ENCODE measurements around the gene CHRM2. TPM values are rescaled to one million over a fixed set of nuclear protein-coding genes. Genes with fewer than 3 reads are reported as not detected.

Gene CHRM2
- total RNA-seq, 1 experiment from 2014 or later: not detected

- no peaks in the 10 kb centered on the region for H3K4me1 Mint-ChIP-seq (ENCODE audit: low read depth, unreplicated experiment)
Measured at GRCh38 chr7:136912339-136912738, 43.9 kb downstream of the CHRM2 start.

GRCh38 chr7:136914016-136914415 lies 45.6 kb downstream of the CHRM2 start:
- TF ChIP-seq, protein P1, sequence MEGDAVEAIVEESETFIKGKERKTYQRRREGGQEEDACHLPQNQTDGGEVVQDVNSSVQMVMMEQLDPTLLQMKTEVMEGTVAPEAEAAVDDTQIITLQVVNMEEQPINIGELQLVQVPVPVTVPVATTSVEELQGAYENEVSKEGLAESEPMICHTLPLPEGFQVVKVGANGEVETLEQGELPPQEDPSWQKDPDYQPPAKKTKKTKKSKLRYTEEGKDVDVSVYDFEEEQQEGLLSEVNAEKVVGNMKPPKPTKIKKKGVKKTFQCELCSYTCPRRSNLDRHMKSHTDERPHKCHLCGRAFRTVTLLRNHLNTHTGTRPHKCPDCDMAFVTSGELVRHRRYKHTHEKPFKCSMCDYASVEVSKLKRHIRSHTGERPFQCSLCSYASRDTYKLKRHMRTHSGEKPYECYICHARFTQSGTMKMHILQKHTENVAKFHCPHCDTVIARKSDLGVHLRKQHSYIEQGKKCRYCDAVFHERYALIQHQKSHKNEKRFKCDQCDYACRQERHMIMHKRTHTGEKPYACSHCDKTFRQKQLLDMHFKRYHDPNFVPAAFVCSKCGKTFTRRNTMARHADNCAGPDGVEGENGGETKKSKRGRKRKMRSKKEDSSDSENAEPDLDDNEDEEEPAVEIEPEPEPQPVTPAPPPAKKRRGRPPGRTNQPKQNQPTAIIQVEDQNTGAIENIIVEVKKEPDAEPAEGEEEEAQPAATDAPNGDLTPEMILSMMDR (IDR thresholded peaks at IDR 0.05; ENCODE audit: unreplicated experiment): no peak
- Mint-ChIP-seq H3K9me3 (ENCODE audit: low read depth, unreplicated experiment) (peaks cover 18% of the 10 kb centered on the region), H3K27me3 (ENCODE audit: unreplicated experiment) (no peaks in the 10 kb centered on the region), H3K36me3 (ENCODE audit: insufficient read depth, unreplicated experiment) (no peaks in the 10 kb centered on the region), H3K27ac (ENCODE audit: unreplicated experiment) (no peak overlapping the region), H3K4me3 (ENCODE audit: low read depth, unreplicated experiment) (no peak overlapping the region), H3K4me1 (ENCODE audit: low read depth, unreplicated experiment) (no peaks in the 10 kb centered on the region)
- intact Hi-C loops (cut with micrococcal nuclease; ENCODE audit: unreplicated experiment): no loop called here
- DNase-seq: no peak
- no TSS peak for BruUV-seq (replicated peaks)
- CTCF ChIA-PET: no interaction called here

More at GRCh38 chr7:136912339-136912738, 43.9 kb downstream of the CHRM2 start:
- intact Hi-C loops (cut with micrococcal nuclease; ENCODE audit: unreplicated experiment): no loop called here
- Mint-ChIP-seq H3K36me3 (ENCODE audit: insufficient read depth, unreplicated experiment) (no peaks in the 10 kb centered on the region), H3K27ac (ENCODE audit: unreplicated experiment) (no peak overlapping the region), H3K27me3 (ENCODE audit: unreplicated experiment) (no peaks in the 10 kb centered on the region), H3K9me3 (ENCODE audit: low read depth, unreplicated experiment) (peaks cover 18% of the 10 kb centered on the region), H3K4me3 (ENCODE audit: low read depth, unreplicated experiment) (no peak overlapping the region)
- no TSS peak for BruUV-seq (replicated peaks)
- CTCF ChIA-PET: no interaction called here
- TF ChIP-seq, protein P1 (IDR thresholded peaks at IDR 0.05; ENCODE audit: unreplicated experiment): no peak
- no peak for DNase-seq

GRCh38 chr7:136919820-136920219 lies 51.4 kb downstream of the CHRM2 start:
- Mint-ChIP-seq H3K27me3 (ENCODE audit: unreplicated experiment) (no peaks in the 10 kb centered on the region), H3K4me3 (ENCODE audit: low read depth, unreplicated experiment) (no peak overlapping the region), H3K27ac (ENCODE audit: unreplicated experiment) (no peak overlapping the region), H3K4me1 (ENCODE audit: low read depth, unreplicated experiment) (no peaks in the 10 kb centered on the region), H3K36me3 (ENCODE audit: insufficient read depth, unreplicated experiment) (no peaks in the 10 kb centered on the region), H3K9me3 (ENCODE audit: low read depth, unreplicated experiment) (peaks cover 18% of the 10 kb centered on the region)
- TF ChIP-seq, protein P1 (IDR thresholded peaks at IDR 0.05; ENCODE audit: unreplicated experiment): no peak
- BruUV-seq (replicated peaks): no TSS peak
- intact Hi-C loops (cut with micrococcal nuclease; ENCODE audit: unreplicated experiment): no loop called here
- CTCF ChIA-PET: interaction anchor here (0.6 kb wide), 1 partner anchor 605 kb away, joined by 5 read pairs; no protein-coding TSS in a partner anchor
- no peak for DNase-seq

DNA sequence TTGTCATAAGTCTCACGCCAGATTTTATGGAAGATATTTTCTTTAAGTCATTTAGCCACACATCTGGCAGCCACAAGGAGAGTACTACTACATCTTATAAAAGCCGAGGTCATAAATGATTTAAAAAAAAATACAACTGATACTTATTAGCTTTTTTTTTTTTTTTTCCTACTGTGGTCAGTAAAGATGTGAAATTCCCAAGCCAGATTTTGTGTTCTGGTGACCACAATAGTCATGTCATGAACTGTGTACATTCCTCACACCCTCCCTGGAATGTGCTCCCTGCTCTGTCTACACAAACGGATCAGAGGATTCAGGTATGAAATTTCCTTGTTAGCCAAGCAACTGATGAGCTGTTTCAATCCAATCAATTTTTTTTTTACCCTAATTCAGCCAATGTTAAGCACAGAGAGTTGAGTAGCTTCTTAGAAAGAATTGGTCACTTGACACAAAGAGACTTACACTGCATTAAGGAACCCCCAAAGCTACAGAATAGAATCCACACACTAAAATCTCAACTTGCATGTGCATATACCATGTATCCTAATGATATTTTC lies 54.7 kb downstream of the CHRM2 start:
- H3K27ac Mint-ChIP-seq (ENCODE audit: unreplicated experiment): no peak overlapping the region
- H3K27me3 Mint-ChIP-seq (ENCODE audit: unreplicated experiment): no peaks in the 10 kb centered on the region
- H3K36me3 Mint-ChIP-seq (ENCODE audit: insufficient read depth, unreplicated experiment): no peaks in the 10 kb centered on the region
- TF ChIP-seq, protein P1 (IDR thresholded peaks at IDR 0.05; ENCODE audit: unreplicated experiment): no peak
- no peak overlapping the region for H3K4me3 Mint-ChIP-seq (ENCODE audit: low read depth, unreplicated experiment)
- H3K4me1 Mint-ChIP-seq (ENCODE audit: low read depth, unreplicated experiment): no peaks in the 10 kb centered on the region
- DNase-seq: no peak
- peaks cover 14% of the 10 kb centered on the region for H3K9me3 Mint-ChIP-seq (ENCODE audit: low read depth, unreplicated experiment)
- CTCF ChIA-PET: interaction anchor here (0.6 kb wide), 1 partner anchor 13 kb away, joined by 4 read pairs; no protein-coding TSS in a partner anchor
- no TSS peak for BruUV-seq (replicated peaks)
- intact Hi-C loops (cut with micrococcal nuclease; ENCODE audit: unreplicated experiment): no loop called here
